ENCODE results near the gene HEYL.

The HEYL gene

GRCh38 chr1:39678889-39679288 is 39.4 kb upstream of the HEYL start:
- Histone ChIP-seq H3K27ac (ENCODE audit: low read length) (no peak overlapping the region), H3K36me3 (ENCODE audit: control insufficient read depth in 2 of 2, insufficient read depth in 2 of 2, low read length in 2 of 2) (no peaks in the 10 kb centered on the region), H3K9me3 (ENCODE audit: control insufficient read depth in 2 of 2, low read length in 2 of 2) (no peaks in the 10 kb centered on the region), H3K9ac (ENCODE audit: low read length in 2 of 2) (no peak overlapping the region), H3K4me1 (ENCODE audit: control insufficient read depth, insufficient read depth, low read length) (no peaks in the 10 kb centered on the region), H3K4me3 (ENCODE audit: low read length in 2 of 2) (no peak overlapping the region), H3K27me3 (ENCODE audit: control insufficient read depth in 1 of 2, insufficient read depth in 2 of 2, low read length in 2 of 2) (peaks cover 11 to 13% of the 10 kb centered on the region in 2 donors)

DNA sequence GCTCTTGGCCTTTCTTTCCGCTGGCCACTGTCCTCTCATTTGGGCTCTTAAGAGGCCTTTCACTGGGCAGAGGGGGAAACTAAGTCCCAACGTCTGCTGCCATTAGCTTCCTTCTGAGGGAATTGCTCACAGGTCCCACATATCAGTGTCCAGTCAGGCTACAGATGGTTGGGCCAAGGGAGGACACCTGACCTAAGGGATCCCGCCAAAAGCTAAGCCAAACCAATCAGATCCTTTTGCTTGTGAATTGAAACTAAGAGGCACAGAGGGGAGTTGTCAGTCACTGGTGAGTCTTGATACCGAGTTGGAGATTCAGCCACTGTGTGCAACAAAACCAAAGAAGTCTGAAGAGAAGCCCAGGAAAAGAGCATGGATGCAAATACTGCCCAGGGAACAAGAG is 38.2 kb upstream of the HEYL start:
- Histone ChIP-seq H3K4me3 (ENCODE audit: low read length in 2 of 2) (no peak overlapping the region), H3K9me3 (ENCODE audit: control insufficient read depth in 2 of 2, low read length in 2 of 2) (no peaks in the 10 kb centered on the region), H3K27ac (ENCODE audit: low read length) (no peak overlapping the region), H3K4me1 (ENCODE audit: control insufficient read depth, insufficient read depth, low read length) (no peaks in the 10 kb centered on the region), H3K9ac (ENCODE audit: low read length in 2 of 2) (no peak overlapping the region), H3K36me3 (ENCODE audit: control insufficient read depth in 2 of 2, insufficient read depth in 2 of 2, low read length in 2 of 2) (no peaks in the 10 kb centered on the region), H3K27me3 (ENCODE audit: control insufficient read depth in 1 of 2, insufficient read depth in 2 of 2, low read length in 2 of 2) (peaks cover 3 to 9% of the 10 kb centered on the region in 2 donors)

GRCh38 chr1:39676948-39677548 is 37.6 kb upstream of the HEYL start:
- H3K36me3 ChIP-seq (ENCODE audit: control insufficient read depth in 2 of 2, insufficient read depth in 2 of 2, low read length in 2 of 2): no peaks in the 10 kb centered on the region
- no peak overlapping the region for H3K9ac ChIP-seq (ENCODE audit: low read length in 2 of 2)
- peaks cover 3% of the 10 kb centered on the region for H3K4me1 ChIP-seq (ENCODE audit: control insufficient read depth, insufficient read depth, low read length)
- no peak overlapping the region for H3K4me3 ChIP-seq (ENCODE audit: low read length in 2 of 2)
- H3K9me3 ChIP-seq (ENCODE audit: control insufficient read depth in 2 of 2, low read length in 2 of 2): no peaks in the 10 kb centered on the region
- no peak overlapping the region for H3K27ac ChIP-seq (ENCODE audit: low read length)
- H3K27me3 ChIP-seq (ENCODE audit: control insufficient read depth in 1 of 2, insufficient read depth in 2 of 2, low read length in 2 of 2): peaks cover 6% of the 10 kb centered on the region in 2 donors

DNA sequence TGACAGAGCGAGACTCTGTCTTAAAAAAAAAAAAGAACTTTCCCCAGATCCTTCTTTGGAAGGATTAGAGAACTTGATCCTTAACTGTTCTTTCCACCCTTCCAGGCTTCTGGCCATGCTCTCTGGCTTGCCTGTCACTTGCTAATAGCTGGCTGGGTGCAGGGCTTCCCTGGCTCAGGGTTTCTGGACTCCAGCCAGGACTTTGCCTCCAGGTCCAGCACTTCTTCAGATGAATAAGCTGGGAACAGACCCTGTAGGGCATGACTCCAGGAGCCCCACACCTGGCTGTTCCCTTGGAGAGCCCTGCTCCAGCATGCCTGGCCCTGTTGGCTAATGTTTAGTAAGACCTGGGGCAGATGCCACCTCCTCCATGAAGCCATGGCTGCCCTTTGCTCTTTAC is 35.8 kb upstream of the HEYL start:
- H3K4me1 ChIP-seq (ENCODE audit: control insufficient read depth, insufficient read depth, low read length): peaks cover 16% of the 10 kb centered on the region
- H3K27ac ChIP-seq (ENCODE audit: low read length): no peak overlapping the region
- H3K4me3 ChIP-seq (ENCODE audit: low read length in 2 of 2): no peak overlapping the region

GRCh38 chr1:39673215-39673614 is 33.8 kb upstream of the HEYL start:
- no peaks in the 10 kb centered on the region for H3K36me3 ChIP-seq (ENCODE audit: control insufficient read depth in 2 of 2, insufficient read depth in 2 of 2, low read length in 2 of 2)
- no peaks in the 10 kb centered on the region for H3K9me3 ChIP-seq (ENCODE audit: control insufficient read depth in 2 of 2, low read length in 2 of 2)
- no peak overlapping the region for H3K27ac ChIP-seq (ENCODE audit: low read length)
- H3K4me1 ChIP-seq (ENCODE audit: control insufficient read depth, insufficient read depth, low read length): peaks cover 16% of the 10 kb centered on the region
- no peak overlapping the region for H3K4me3 ChIP-seq (ENCODE audit: low read length in 2 of 2)
- peaks cover 15 to 16% of the 10 kb centered on the region in 2 donors for H3K27me3 ChIP-seq (ENCODE audit: control insufficient read depth in 1 of 2, insufficient read depth in 2 of 2, low read length in 2 of 2)
- no peak overlapping the region for H3K9ac ChIP-seq (ENCODE audit: low read length in 2 of 2)

More for the DNA sequence above, 35.8 kb upstream of the HEYL start:
- Histone ChIP-seq H3K36me3 (ENCODE audit: control insufficient read depth in 2 of 2, insufficient read depth in 2 of 2, low read length in 2 of 2) (no peaks in the 10 kb centered on the region), H3K9me3 (ENCODE audit: control insufficient read depth in 2 of 2, low read length in 2 of 2) (no peaks in the 10 kb centered on the region), H3K27me3 (ENCODE audit: control insufficient read depth in 1 of 2, insufficient read depth in 2 of 2, low read length in 2 of 2) (peaks cover 3 to 11% of the 10 kb centered on the region in 2 donors), H3K9ac (ENCODE audit: low read length in 2 of 2) (no peak overlapping the region)

DNA sequence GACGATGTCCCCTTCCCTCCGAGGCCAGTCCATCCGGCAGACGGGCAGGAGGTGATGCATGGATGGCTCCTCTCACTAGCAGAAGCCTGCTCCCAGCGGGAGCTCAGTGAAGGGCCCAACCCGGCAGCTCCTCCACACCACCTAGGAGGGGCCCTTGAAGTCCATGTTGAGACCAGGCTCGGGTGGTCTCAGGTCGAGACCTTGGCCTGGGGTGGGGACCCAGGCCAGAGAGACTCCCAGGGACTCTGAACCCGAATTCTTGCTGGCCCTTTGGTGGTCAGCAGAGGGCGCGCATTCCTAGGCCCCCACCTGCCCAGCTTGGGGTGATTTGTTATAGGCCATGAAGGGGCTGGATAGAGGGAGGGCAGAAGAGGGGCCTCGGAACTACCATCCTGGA is 33.1 kb upstream of the HEYL start:
- H3K4me1 ChIP-seq (ENCODE audit: control insufficient read depth, insufficient read depth, low read length): peaks cover 16% of the 10 kb centered on the region
- peaks cover 16 to 17% of the 10 kb centered on the region in 2 donors for H3K27me3 ChIP-seq (ENCODE audit: control insufficient read depth in 1 of 2, insufficient read depth in 2 of 2, low read length in 2 of 2)
- H3K27ac ChIP-seq (ENCODE audit: low read length): no peak overlapping the region
- peak overlapping the region in 1 of 2 donors; percentile 28 for H3K9ac ChIP-seq (ENCODE audit: low read length in 2 of 2)
- H3K4me3 ChIP-seq (ENCODE audit: low read length in 2 of 2): peak overlapping the region; percentile 64 to 71
- no peaks in the 10 kb centered on the region for H3K9me3 ChIP-seq (ENCODE audit: control insufficient read depth in 2 of 2, low read length in 2 of 2)
- no peaks in the 10 kb centered on the region for H3K36me3 ChIP-seq (ENCODE audit: control insufficient read depth in 2 of 2, insufficient read depth in 2 of 2, low read length in 2 of 2)

DNA sequence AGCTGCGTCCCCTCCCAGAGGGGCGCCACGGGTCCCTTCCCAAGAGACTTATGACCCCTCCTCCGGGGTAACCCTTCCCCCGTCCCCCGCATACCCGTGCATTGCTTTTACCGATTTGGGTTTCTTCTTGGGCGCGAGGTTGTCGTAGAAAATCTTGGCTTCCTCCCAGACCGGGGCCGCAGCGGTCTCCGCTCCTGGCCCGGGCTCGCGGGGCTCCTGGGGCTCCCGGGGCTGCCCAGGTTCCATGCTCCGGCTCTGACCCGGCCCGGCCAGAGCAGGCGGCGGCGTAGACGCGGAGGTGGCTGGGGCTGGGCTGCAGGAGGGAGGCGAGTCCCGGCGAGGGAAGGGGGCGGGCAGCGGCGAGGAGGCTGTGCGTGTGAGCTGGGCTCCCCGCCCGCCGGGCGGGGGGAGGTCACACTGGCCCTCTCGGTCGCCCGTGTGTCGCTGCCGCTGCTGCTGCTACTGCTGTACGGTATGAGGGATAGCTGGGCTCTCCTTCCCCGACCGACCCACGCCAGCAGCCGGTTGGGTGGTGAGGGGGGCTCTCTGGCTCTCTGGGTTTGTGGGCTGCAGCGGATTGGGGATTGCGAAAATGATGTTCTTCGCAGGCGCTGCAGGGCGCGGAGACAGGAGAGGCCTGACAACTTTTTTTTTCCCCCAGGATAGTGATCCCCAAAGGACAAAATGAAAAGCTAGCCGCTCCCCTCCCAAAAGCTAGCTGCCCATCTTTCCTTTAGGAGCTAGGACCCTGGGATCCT is 32.5 kb upstream of the HEYL start, which contains the start of gene NT5C1A:
Gene NT5C1A, minus strand, starts transcription at position 315 of the 758 bp plus-strand sequence. Its CDS starts 69 bp downstream, at position 246.
- Histone ChIP-seq H3K4me3 (ENCODE audit: low read length in 2 of 2) (peak within 1 kb of the TSS; percentile 64 to 71), H3K27me3 (ENCODE audit: control insufficient read depth in 1 of 2, insufficient read depth in 2 of 2, low read length in 2 of 2) (peaks cover 16 to 17% of the 10 kb centered on the region in 2 donors), H3K27ac (ENCODE audit: low read length) (no peak within 1 kb of the TSS)

GRCh38 chr1:39671433-39671792 is 32.0 kb upstream of the HEYL start:
- H3K9ac ChIP-seq (ENCODE audit: low read length in 2 of 2): peak overlapping the region in 1 of 2 donors; percentile 28

More for the DNA sequence above, 32.5 kb upstream of the HEYL start, which contains the start of gene NT5C1A:
- Histone ChIP-seq H3K4me1 (ENCODE audit: control insufficient read depth, insufficient read depth, low read length) (peaks cover 16% of the 10 kb centered on the region), H3K9me3 (ENCODE audit: control insufficient read depth in 2 of 2, low read length in 2 of 2) (no peaks in the 10 kb centered on the region), H3K36me3 (ENCODE audit: control insufficient read depth in 2 of 2, insufficient read depth in 2 of 2, low read length in 2 of 2) (no peaks in the 10 kb centered on the region), H3K9ac (ENCODE audit: low read length in 2 of 2) (peak within 1 kb of the TSS in 1 of 2 donors; percentile 28)

GRCh38 chr1:39670689-39671088 is 31.2 kb upstream of the HEYL start:
- Histone ChIP-seq H3K36me3 (ENCODE audit: control insufficient read depth in 2 of 2, insufficient read depth in 2 of 2, low read length in 2 of 2) (no peaks in the 10 kb centered on the region), H3K27ac (ENCODE audit: low read length) (no peak overlapping the region), H3K4me3 (ENCODE audit: low read length in 2 of 2) (no peak overlapping the region), H3K4me1 (ENCODE audit: control insufficient read depth, insufficient read depth, low read length) (peaks cover 16% of the 10 kb centered on the region), H3K9me3 (ENCODE audit: control insufficient read depth in 2 of 2, low read length in 2 of 2) (no peaks in the 10 kb centered on the region), H3K9ac (ENCODE audit: low read length in 2 of 2) (no peak overlapping the region), H3K27me3 (ENCODE audit: control insufficient read depth in 1 of 2, insufficient read depth in 2 of 2, low read length in 2 of 2) (peaks cover 16 to 17% of the 10 kb centered on the region in 2 donors)

More at GRCh38 chr1:39671433-39671792, 32.0 kb upstream of the HEYL start:
- H3K9me3 ChIP-seq (ENCODE audit: control insufficient read depth in 2 of 2, low read length in 2 of 2): no peaks in the 10 kb centered on the region
- peak overlapping the region; percentile 64 to 71 for H3K4me3 ChIP-seq (ENCODE audit: low read length in 2 of 2)
- peaks cover 16% of the 10 kb centered on the region for H3K4me1 ChIP-seq (ENCODE audit: control insufficient read depth, insufficient read depth, low read length)
- peaks cover 16 to 17% of the 10 kb centered on the region in 2 donors for H3K27me3 ChIP-seq (ENCODE audit: control insufficient read depth in 1 of 2, insufficient read depth in 2 of 2, low read length in 2 of 2)
- no peaks in the 10 kb centered on the region for H3K36me3 ChIP-seq (ENCODE audit: control insufficient read depth in 2 of 2, insufficient read depth in 2 of 2, low read length in 2 of 2)
- no peak overlapping the region for H3K27ac ChIP-seq (ENCODE audit: low read length)

GRCh38 chr1:39668894-39669293 is 29.5 kb upstream of the HEYL start:
- Histone ChIP-seq H3K27me3 (ENCODE audit: control insufficient read depth in 1 of 2, insufficient read depth in 2 of 2, low read length in 2 of 2) (peaks cover 16 to 17% of the 10 kb centered on the region in 2 donors), H3K4me1 (ENCODE audit: control insufficient read depth, insufficient read depth, low read length) (peaks cover 16% of the 10 kb centered on the region), H3K9me3 (ENCODE audit: control insufficient read depth in 2 of 2, low read length in 2 of 2) (no peaks in the 10 kb centered on the region), H3K36me3 (ENCODE audit: control insufficient read depth in 2 of 2, insufficient read depth in 2 of 2, low read length in 2 of 2) (no peaks in the 10 kb centered on the region), H3K4me3 (ENCODE audit: low read length in 2 of 2) (no peak overlapping the region), H3K9ac (ENCODE audit: low read length in 2 of 2) (no peak overlapping the region), H3K27ac (ENCODE audit: low read length) (no peak overlapping the region)

DNA sequence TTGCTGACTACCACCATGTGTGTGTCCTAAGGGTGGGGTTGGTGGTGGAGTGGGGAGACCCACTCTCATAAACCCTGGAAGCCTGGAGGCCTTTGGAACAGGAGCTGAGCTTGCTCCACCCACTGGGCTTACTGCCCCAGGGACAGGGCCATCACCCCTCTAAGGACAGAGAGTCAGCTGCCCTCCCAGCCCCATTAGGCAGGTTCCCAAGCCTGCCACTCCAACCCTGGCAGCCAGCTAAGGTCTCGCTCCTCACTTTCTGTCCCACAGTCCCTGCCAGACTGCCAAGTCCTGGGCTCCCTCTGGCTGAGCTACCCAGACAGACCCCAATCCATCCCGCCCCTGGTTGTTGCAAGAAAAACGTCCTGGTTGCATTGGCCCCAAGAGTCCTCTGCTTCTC is 28.7 kb upstream of the HEYL start:
- Histone ChIP-seq H3K36me3 (ENCODE audit: control insufficient read depth in 2 of 2, insufficient read depth in 2 of 2, low read length in 2 of 2) (no peaks in the 10 kb centered on the region), H3K27me3 (ENCODE audit: control insufficient read depth in 1 of 2, insufficient read depth in 2 of 2, low read length in 2 of 2) (peaks cover 16 to 17% of the 10 kb centered on the region in 2 donors), H3K9ac (ENCODE audit: low read length in 2 of 2) (no peak overlapping the region), H3K27ac (ENCODE audit: low read length) (no peak overlapping the region), H3K9me3 (ENCODE audit: control insufficient read depth in 2 of 2, low read length in 2 of 2) (no peaks in the 10 kb centered on the region), H3K4me3 (ENCODE audit: low read length in 2 of 2) (no peak overlapping the region), H3K4me1 (ENCODE audit: control insufficient read depth, insufficient read depth, low read length) (peaks cover 16% of the 10 kb centered on the region)

All from stomach smooth muscle (tissue), 2 donors.